HG03439 (cell line): ENCODE data around the gene TNFRSF4.
A peak's percentile ranks its signal among the peaks of the same experiment; 100 is the strongest.
"Not testable (repeated sequence)": the region's sequence is repeated elsewhere in the genome, so short reads cannot be mapped to it uniquely, and the experiment has no call there.

Experiments used
- ATAC-seq: cut with Tn5 transposase; IDR thresholded peaks from one replicate; pipeline ENCODE4 v1.9.1; 2021; ENCODE audit warnings: mild to moderate bottlenecking, moderate library complexity; ENCODE audit not compliant: unreplicated experiment

TNFRSF4 gene

DNA sequence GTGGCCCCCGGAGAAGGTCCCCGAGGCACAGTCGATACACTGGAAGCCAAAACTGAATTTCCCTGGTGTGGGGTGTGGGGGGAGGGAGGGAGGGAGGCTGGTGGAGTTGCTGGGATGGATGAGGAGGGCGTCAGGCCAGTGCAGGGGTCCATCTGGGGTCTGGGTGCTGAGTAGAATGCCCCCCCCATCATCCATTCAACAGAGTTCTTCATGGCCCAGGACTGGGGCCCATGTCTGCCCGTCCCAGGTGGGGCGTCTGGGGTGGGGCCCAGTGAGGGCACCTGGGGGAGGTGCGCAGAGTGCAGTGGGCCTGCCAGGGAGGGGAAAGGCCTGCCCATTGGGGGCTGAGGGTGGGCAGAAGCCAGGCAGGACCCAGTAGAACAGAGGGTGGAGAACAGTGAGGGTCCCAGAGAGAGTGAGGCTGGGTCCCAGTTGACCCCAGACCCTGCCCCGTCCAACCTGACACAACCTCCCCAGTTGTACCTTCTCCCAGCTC, 9.5 kb downstream of the TNFRSF4 start:
- no peak for ATAC-seq

DNA sequence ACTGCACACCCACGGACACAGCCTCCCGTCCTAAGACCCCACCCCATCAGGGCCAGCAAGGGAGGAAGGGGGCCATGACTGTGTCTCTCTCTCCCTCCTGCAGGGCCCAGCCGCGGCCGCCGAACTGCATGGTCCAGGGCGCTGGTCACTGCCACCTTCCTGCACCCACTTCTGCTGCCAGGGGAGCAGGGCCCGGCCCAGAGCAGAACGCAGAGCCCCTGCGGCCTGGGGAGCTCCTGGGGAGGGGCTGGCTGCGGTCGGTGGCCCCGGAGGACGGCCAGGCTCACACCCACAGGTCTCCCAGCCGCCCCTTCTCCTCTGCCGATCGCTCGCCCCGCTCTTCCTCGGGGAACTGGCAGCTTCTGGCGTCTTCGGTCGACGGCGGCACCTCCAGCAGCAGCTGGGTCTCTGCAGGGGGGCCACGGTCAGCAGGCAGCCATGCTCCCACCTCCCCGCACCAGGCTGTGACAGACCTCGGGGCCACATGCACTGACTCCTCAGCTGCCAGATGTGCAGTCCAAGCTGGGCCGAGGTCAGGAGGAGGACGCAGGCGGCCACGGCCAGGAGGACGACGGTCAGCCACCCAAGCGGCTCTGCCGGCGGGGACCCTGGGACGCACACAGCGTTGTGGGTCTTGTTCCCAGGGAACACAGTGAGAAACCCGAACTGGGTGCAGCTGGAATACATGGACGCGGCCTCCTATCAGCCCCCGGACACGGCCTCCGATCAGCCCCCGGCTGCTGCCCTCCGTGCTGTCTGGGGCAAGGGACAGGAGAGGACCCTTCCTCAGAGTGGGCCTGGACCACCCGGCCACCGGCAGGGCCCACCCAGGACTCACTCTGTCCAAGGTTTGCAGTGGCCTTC, 10.2 kb downstream of the TNFRSF4 start:
- ATAC-seq: no peak

- no peak for ATAC-seq
Observed at GRCh38 chr1:1202831-1203560, 11.0 kb downstream of the TNFRSF4 start.

DNA sequence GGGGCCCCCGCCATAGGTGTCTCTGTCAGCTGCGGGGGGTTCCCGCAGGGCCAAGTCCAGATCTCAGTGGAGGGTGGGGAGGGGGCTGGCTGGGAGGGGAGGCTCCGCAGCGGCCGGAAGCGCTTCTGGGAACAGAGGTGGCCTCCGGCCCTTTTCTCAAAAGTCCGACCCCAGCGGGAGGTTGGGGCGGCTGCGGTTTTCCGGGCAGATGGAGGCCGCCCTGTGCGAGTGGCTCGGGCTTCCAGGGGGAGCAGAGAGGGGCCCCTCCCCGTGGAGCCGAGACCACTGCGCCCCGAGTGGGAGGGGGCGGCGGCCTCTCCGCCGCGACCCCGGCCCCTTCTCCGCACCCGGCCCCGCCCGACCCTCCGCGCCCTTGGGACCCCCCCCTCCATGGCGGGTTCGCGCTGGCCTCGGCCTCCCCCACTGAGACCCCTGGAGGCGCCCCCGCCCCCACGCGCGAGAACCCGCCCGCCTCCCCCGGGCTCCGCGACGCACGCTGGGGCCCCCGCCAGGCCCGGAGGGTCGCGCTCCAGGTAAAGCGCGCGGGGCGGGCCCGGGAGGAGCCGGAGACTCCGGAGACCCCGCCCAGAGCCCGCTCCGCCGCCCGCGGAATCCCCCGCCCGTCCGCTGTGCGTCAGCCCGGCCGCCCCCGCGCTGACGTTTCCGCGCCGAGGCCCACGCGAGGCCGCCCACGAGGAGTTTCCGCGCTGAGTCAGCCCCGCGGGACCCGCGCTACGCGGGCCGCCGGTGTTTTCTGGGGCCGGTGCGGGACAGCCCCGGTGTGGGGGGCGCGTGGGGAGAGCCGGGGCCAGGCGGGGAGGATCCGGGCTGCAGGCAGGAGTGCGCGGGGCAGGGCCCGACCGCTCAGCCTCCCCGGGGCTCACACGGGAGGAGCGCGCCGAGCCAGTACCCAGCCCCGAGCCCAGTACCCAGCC, 12.8 kb downstream of the TNFRSF4 start:
- ATAC-seq: peak; percentile 45

GRCh38 chr1:1199961-1200875, 13.7 kb downstream of the TNFRSF4 start:
- no peak for ATAC-seq

- no peak for ATAC-seq
Observed at GRCh38 chr1:1199141-1199960, 14.6 kb downstream of the TNFRSF4 start.

DNA sequence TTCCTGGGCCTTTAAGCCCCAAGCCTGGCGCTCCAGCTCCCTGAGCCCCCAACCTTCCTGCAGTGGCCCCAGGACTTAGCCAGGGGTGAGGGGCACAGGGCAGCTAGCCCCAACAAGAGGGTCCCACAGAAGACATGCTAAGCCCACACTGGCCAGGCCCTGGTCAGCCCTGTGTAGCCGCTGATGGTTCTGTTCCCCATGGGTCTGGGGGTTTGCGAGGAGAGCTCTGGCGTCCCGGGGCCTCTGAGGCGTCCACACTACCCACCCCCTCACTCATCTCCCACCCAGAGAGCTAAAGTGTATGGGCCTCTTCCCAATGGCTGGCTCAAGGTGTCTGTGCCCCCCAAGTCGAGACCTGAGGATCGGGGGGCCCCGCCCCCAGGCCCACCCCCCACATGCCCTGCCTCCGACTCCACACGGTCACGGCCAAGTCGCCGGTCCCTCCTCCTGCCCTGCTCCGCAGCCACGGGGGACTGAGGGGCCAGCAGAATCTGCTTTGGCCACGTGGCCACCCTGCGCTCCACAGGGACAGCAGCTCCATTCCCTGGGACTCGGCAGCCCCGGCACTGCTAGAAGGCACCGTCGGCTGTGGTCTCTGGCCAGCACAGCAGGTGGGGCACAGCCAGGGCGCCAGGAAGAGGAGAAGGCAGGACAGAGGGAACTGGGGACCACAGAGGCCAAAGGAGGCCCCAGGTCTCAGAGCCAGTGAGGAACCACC, 15.4 kb downstream of the TNFRSF4 start:
- no peak for ATAC-seq

DNA sequence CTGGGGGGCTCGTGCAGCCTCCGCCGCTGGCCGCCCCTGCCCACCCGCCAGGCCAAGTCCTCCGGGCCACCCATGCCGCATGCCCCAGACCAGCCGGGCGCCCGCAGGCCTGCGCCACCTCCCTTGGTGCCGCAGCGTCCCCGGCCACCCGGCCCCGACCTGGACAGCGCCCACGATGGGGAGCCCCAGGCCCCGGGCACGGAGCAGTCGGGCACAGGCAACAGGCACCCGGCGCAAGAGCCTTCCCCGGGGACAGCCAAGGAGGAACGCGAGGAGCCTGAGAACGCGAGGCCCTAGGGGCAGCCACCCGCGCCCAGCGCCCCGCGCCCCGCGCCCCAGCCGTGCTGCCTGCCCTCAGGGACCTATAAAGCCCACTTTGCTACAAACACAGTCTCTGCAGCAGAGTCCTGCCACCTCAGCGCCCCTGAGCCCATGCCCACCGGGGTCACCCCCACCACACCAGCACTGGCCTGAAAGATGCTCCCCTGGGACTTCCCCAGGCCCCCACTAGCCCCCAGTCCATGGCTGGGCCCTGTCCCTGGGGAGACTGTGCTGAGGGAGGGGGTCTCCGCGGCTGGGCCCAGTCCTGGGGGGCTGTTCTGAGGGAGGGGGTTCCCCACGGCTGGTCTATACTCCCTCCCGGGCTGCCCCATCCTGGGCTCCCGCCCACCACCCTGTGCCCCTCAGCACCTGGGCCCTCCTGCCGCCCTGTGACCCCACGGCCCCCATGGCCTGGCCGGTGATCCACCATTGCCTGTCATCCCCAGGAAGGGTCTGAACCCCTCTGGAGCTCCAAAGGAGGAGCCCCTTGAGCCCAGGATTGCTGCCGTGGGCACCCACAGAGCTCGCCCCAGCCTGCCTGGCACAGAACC, 16.2 kb downstream of the TNFRSF4 start:
- no peak for ATAC-seq

DNA sequence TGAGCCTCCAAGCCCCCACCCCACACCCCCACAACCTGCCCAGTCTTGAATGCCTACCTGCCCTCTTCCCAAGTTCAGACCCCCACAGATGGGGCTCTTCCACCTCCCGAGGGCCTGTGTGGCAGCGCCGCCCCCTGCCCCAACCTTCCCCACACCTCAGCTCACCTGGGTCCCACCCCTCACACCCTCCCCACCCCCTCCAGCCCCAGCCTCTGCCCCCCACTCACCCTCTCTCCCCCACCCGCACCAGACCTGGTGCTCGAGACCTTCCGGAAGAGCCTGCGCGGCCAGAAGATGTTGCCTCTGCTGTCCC, 16.8 kb downstream of the TNFRSF4 start:
- ATAC-seq: no peak

DNA sequence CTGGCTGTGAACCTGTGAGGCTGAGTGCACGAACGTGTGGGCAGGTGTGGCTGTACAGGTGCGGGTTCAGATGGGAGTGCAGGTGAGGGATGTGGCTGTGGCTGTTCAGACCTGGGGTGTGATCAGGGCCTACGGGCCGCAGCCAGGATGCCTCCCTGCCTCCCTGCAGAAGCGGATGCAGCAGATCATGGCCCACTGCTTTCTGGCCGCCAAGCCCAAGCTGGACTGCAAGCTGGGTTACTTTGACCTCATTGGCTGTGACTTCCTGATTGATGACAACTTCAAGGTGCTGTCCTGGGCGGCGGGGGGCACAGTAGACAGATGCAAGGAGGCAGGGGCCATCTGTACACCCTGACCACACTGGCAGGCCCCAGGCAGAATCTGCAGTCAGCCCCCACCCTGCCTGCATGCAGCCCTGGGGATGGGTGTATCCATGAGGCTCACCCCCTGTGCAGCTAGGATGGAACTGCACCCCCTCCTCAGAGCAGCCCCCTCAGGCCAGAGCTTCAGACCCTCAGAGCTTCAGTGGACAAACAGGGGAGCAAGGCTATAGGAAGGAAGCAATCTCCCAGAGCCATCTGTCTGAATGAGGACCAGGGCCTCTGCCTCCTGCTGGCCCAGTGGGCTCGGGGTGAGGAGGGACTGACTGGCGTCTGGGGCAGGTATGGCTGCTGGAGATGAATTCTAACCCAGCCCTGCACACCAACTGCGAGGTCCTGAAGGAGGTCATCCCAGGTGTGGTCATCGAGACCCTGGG, 17.3 kb downstream of the TNFRSF4 start:
- no peak for ATAC-seq

GRCh38 chr1:1195726-1196125, 18.2 kb downstream of the TNFRSF4 start:
- ATAC-seq: not testable (repeated sequence)

- no peak for ATAC-seq
Observed at GRCh38 chr1:1194723-1195122, 19.2 kb downstream of the TNFRSF4 start.

- no peak for ATAC-seq
Observed at GRCh38 chr1:1191734-1192133, 22.2 kb downstream of the TNFRSF4 start.

DNA sequence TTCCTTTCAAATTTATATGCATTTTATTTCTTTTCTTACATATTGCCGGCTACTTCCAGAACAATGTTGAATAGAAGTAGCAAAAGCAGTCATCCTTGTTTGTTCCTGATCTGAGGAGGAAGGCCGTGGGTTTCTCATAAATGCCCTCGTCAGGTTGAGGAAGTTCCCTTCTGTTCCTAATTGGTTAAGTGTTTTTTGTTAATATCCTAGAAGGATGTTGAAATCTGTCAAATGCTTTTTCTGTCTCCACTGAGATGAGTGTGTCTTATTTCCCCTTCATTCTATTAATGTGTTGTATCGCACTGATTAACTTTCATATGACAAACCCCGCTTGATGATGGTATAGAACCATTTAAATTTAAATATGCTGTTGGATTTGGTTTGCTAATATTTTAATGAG, 24.8 kb downstream of the TNFRSF4 start:
- ATAC-seq: no peak

DNA sequence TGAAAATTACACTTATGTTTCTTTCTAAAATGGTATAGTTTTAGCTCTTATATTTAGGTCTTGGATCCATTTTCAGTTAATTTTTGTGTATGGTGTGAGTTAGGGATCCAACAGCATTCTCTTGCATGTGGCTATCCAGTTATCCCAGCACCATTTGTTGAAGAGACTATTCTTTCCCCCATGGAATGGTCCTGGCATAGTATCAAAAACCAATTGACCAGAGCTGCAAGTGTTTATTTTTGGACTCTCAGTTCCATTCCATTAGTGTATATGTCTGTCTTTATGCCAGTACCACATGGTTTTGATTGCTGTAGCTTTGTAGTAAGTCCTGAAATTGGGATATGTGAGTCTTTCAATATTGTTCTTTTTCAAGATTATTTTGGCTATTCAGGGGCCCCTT, 26.0 kb downstream of the TNFRSF4 start:
- ATAC-seq: no peak

- ATAC-seq: no peak
Observed at GRCh38 chr1:1185101-1185765, 28.7 kb downstream of the TNFRSF4 start.
